ENCODE results near the gene DCLK2. TPM values are rescaled to one million over a fixed set of nuclear protein-coding genes. Genes with fewer than 3 reads are reported as not detected.

The DCLK2 gene
- total RNA-seq, 2 donors from 2014 or later: 10.1 to 12.1 TPM

- Histone ChIP-seq H3K27me3 (no peaks in the 10 kb centered on the region), H3K36me3 (no peaks in the 10 kb centered on the region), H3K4me1 (peaks cover 0 to 23% of the 10 kb centered on the region in 2 donors), H3K4me3 (no peak overlapping the region), H3K27ac (no peak overlapping the region), H3K9me3 (no peaks in the 10 kb centered on the region)
- DNase-seq (ENCODE audit: low spot score): no peak
- TF ChIP-seq CTCF (IDR thresholded peaks at IDR 0.05): no peak
Measured at GRCh38 chr4:150061086-150061776, 17.0 kb upstream of the DCLK2 start.

DNA sequence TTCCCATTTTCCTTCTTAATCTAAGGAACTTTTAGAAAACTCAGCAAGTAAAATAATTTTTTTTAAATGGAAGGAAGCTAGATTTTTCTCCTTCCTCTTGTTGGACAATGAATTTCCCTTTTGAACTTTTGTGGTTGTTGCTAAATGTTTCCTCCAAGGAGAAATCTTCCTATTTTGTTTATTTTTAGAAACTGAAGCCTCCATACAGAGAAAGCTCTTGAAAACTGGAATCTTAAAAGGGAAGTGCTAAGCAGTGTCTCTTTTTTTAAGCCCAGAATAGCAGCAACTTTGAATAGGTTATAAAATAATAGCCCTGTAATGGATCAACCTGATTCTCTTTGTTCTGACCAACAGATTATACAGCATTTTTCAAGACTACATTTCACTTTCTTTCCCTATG is 15.1 kb upstream of the DCLK2 start:
- peaks cover 0 to 23% of the 10 kb centered on the region in 2 donors for H3K4me1 ChIP-seq
- no peaks in the 10 kb centered on the region for H3K9me3 ChIP-seq
- H3K27me3 ChIP-seq: no peaks in the 10 kb centered on the region
- DNase-seq (ENCODE audit: low spot score): no peak
- no peak overlapping the region for H3K4me3 ChIP-seq
- peak overlapping the region in 1 of 2 donors; percentile 55 for H3K27ac ChIP-seq
- TF ChIP-seq CTCF (IDR thresholded peaks at IDR 0.05): no peak
- H3K36me3 ChIP-seq: no peaks in the 10 kb centered on the region

DNA sequence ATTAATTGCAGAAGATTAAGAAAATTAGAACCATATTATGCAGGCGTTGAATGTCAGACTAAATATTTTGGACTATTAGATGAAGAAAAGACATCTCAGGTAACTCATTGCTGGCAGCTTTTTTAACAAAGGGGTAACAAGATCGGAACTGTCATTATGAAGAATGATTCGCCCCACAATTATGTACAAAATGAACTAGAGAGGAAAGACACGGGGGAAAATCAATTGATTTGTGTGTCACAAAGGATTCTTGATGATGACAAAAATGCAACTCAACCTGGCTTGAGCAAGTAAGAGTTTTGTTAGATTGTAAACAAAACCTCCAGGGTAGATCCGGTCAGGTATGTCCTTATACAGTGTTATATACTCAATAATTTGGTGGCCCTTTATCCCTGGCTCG is 12.5 kb upstream of the DCLK2 start:
- H3K4me3 ChIP-seq: no peak overlapping the region
- no peaks in the 10 kb centered on the region for H3K9me3 ChIP-seq
- no peaks in the 10 kb centered on the region for H3K36me3 ChIP-seq
- H3K27me3 ChIP-seq: no peaks in the 10 kb centered on the region
- TF ChIP-seq CTCF (IDR thresholded peaks at IDR 0.05): no peak
- no peak overlapping the region for H3K27ac ChIP-seq
- H3K4me1 ChIP-seq: peaks cover 0 to 23% of the 10 kb centered on the region in 2 donors
- DNase-seq (ENCODE audit: low spot score): no peak

DNA sequence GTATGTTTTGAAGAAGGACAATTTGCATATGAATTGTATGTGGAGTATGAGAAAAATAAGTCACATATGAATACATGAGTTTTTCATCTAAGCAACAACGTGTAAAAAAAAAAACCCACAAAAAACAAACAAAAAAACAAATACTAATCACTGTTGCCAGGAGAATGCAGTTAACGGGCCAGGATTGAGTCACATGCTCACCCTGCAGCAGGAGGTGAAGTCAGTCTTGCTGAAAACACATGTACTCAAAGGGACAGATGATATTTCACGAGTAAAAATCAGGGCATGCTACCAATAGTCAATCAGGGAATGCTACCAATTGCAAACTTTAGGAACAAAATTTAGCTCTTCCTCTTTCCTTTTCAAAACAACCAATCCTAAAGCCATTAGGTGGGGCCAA is 10.4 kb upstream of the DCLK2 start:
- Histone ChIP-seq H3K4me1 (peaks cover 0 to 18% of the 10 kb centered on the region in 2 donors), H3K27ac (no peak overlapping the region), H3K9me3 (no peaks in the 10 kb centered on the region), H3K36me3 (no peaks in the 10 kb centered on the region), H3K4me3 (no peak overlapping the region), H3K27me3 (no peaks in the 10 kb centered on the region)
- TF ChIP-seq CTCF (IDR thresholded peaks at IDR 0.05): no peak
- DNase-seq (ENCODE audit: low spot score): no peak

DNA sequence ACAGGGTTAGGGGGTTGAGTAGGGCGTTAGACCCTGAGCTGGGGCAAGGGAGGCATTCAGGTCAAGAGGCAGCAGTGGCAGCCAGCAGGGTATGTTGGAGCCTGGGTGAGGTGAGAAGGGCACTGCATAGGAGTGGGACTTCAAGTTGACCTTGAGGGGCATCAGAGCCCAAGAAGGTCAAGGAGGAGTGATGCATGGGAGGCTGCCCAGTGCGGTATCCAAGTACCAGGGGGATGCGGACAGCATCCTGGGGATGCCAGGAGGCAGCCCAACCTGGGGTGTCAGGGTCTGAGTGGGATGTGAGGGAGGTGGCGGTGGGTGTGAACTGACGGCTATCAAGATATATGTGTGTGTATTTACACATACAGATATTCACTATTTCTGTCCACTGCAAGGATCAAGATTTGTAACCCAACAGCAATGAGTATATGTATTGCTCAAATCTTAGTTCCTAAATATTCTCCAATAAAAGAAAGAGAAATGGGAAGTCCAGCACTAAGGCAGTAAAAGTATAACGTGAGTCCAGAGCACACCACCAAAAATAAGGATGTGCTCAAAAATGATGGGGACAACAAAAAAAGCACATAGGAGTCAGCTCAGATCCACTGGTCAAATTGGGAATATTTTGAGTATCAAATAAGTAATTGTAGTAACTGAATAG is 9.8 kb upstream of the DCLK2 start:
- no peak overlapping the region for H3K4me3 ChIP-seq
- no peak for TF ChIP-seq CTCF (IDR thresholded peaks at IDR 0.05)
- H3K4me1 ChIP-seq: peaks cover 0 to 13% of the 10 kb centered on the region in 2 donors
- H3K9me3 ChIP-seq: no peaks in the 10 kb centered on the region
- H3K36me3 ChIP-seq: no peaks in the 10 kb centered on the region
- H3K27me3 ChIP-seq: no peaks in the 10 kb centered on the region
- DNase-seq (ENCODE audit: low spot score): no peak
- H3K27ac ChIP-seq: no peak overlapping the region
